NCI-H2171 (cell line): ENCODE results near the gene ZNF316.

Source experiments
- DNase-seq: peaks from one replicate; lab custom pipeline; 2025; lab: John Stamatoyannopoulos, UW

ZNF316 gene

GRCh38 chr7:6636741-6637543 is at the start of gene ZNF316:
ZNF316 (plus strand) TSS chr7:6637318; CDS start chr7:6642410, 5,092 bp downstream.
- peak; percentile 38 for DNase-seq

GRCh38 chr7:6588566-6588965 is 48.6 kb upstream of the ZNF316 start:
- DNase-seq = no peak

GRCh38 chr7:6589151-6589828 is 47.8 kb upstream of the ZNF316 start:
- no peak for DNase-seq

GRCh38 chr7:6589829-6590644 is 47.1 kb upstream of the ZNF316 start, which contains the start of gene INTS15:
INTS15 (plus strand) TSS chr7:6590021; CDS start chr7:6590284, 263 bp downstream.
- DNase-seq = peak; percentile 81

GRCh38 chr7:6590645-6591110 is 46.4 kb upstream of the ZNF316 start:
- DNase-seq = no peak

GRCh38 chr7:6600093-6600492 is 37.0 kb upstream of the ZNF316 start:
- DNase-seq = no peak

GRCh38 chr7:6604458-6604857 is 32.7 kb upstream of the ZNF316 start:
- DNase-seq = no peak

- DNase-seq = no peak
These were observed 30.1 kb upstream of the ZNF316 start for GRCh38 chr7:6606866-6607583.

- no peak for DNase-seq
These were observed 29.5 kb upstream of the ZNF316 start for GRCh38 chr7:6607651-6608051.

- no peak for DNase-seq
These were observed 29.0 kb upstream of the ZNF316 start for GRCh38 chr7:6608081-6608480.

- DNase-seq = no peak
These were observed 28.3 kb upstream of the ZNF316 start for GRCh38 chr7:6608794-6609193.

GRCh38 chr7:6612819-6613218 is 24.3 kb upstream of the ZNF316 start:
- no peak for DNase-seq

GRCh38 chr7:6613706-6614105 is 23.4 kb upstream of the ZNF316 start:
- DNase-seq = no peak

GRCh38 chr7:6614953-6615722 is 22.0 kb upstream of the ZNF316 start, which contains the start of gene ZNF853:
ZNF853 (plus strand) TSS chr7:6615610; CDS start chr7:6616175, 565 bp downstream.
- peak; percentile 25 for DNase-seq

- DNase-seq = no peak
These were observed 21.2 kb upstream of the ZNF316 start for GRCh38 chr7:6615723-6616555.

- no peak for DNase-seq
These were observed 20.1 kb upstream of the ZNF316 start for GRCh38 chr7:6616854-6617643.

GRCh38 chr7:6618621-6619020 is 18.5 kb upstream of the ZNF316 start:
- DNase-seq = no peak

- DNase-seq = no peak
These were observed 17.2 kb upstream of the ZNF316 start for GRCh38 chr7:6619961-6620360.
